ENCODE data around the gene VPS13D.

GRCh38 chr1:12436345-12436658 is 206.5 kb downstream of the VPS13D start:
- TF ChIP-seq TAF1 (IDR thresholded peaks at IDR 0.05; ENCODE audit: low read depth) (no peak), MAX (IDR thresholded peaks at IDR 0.05) (no peak), EP300 (IDR thresholded peaks at IDR 0.05; ENCODE audit: borderline replicate concordance) (no peak), EGR1 (IDR thresholded peaks at IDR 0.05) (no peak), YY1 (IDR thresholded peaks at IDR 0.05; ENCODE audit: low read depth) (no peak), RAD21 (IDR thresholded peaks at IDR 0.05; ENCODE audit: low read depth) (no peak), REST (IDR thresholded peaks at IDR 0.05; ENCODE audit: low read depth) (no peak), CREB1 (IDR thresholded peaks at IDR 0.05; ENCODE audit: low read depth) (no peak), TCF12 (IDR thresholded peaks at IDR 0.05; ENCODE audit: low read depth) (no peak), USF1 (IDR thresholded peaks at IDR 0.05) (no peak), FOXM1 (IDR thresholded peaks at IDR 0.05; ENCODE audit: borderline replicate concordance, low read depth) (no peak), ZBTB7A (IDR thresholded peaks at IDR 0.05; ENCODE audit: low read depth) (no peak), CEBPB (IDR thresholded peaks at IDR 0.05) (no peak), NFIC (IDR thresholded peaks at IDR 0.05) (no peak)
